HepG2 (cell line): Measurements from ENCODE around the gene C6orf62. TPM values are rescaled to one million over a fixed set of nuclear protein-coding genes. Genes with fewer than 3 reads are reported as not detected.

Source experiments
- CEBPB ChIP-seq: IDR thresholded peaks from 2 replicates; pipeline ENCODE4 v1.6.1; 2011; ENCODE audit warnings: low read depth, low read length, improper control_type of control experiment, borderline replicate concordance
- DNMT1 ChIP-seq: sonication (generic); formaldehyde crosslinking; IDR thresholded peaks from 2 replicates; pipeline ENCODE4 v1.5.1; 2020; ENCODE audit warnings: mild to moderate bottlenecking, missing genetic modification reagents
- GABPA ChIP-seq, 2 experiments: IDR thresholded peaks; 2 replicates each; pipeline ENCODE4 v1.6.1; 2011 to 2016; ENCODE audit warnings: low read depth in 2 of 2, low read length in 1 of 2, missing biosample characterization in 1 of 2, missing genetic modification characterization in 1 of 2
- HOMEZ ChIP-seq: IDR thresholded peaks from 2 replicates; pipeline ENCODE4 v1.6.1; 2016; ENCODE audit warnings: low read depth
- ISL2 ChIP-seq: sonication (generic); formaldehyde crosslinking; IDR thresholded peaks from 2 replicates; pipeline ENCODE4 v1.5.0; 2020; ENCODE audit warnings: missing genetic modification reagents
- PAF1 ChIP-seq: IDR thresholded peaks from 2 replicates; pipeline ENCODE4 v1.6.1; 2016; ENCODE audit warnings: missing genetic modification reagents, missing compliant biosample characterization
- PHF20 ChIP-seq: sonication (generic); formaldehyde crosslinking; IDR thresholded peaks from 2 replicates; pipeline ENCODE4 v1.5.0; 2020; ENCODE audit warnings: mild to moderate bottlenecking, missing genetic modification reagents
- RORA ChIP-seq: sonication (generic); formaldehyde crosslinking; IDR thresholded peaks from 2 replicates; pipeline ENCODE4 v1.5.0; 2020; ENCODE audit warnings: mild to moderate bottlenecking, missing genetic modification reagents, moderate library complexity
- SRF ChIP-seq: IDR thresholded peaks from 2 replicates; pipeline ENCODE4 v1.6.1; 2011; ENCODE audit warnings: mild to moderate bottlenecking, low read depth, low read length, moderate library complexity
- TOPORS ChIP-seq: sonication (generic); formaldehyde crosslinking; IDR thresholded peaks from 2 replicates; pipeline ENCODE4 v1.8.0; 2023; ENCODE audit warnings: mild to moderate bottlenecking, missing genetic modification reagents
- ZBTB33 ChIP-seq: sonication (generic); formaldehyde crosslinking; IDR thresholded peaks from 2 replicates; pipeline ENCODE4 v1.4.0; 2020; ENCODE audit warnings: missing genetic modification reagents
- ZNF282 ChIP-seq: fragments of 450-650 bp; IDR thresholded peaks from 2 replicates; pipeline ENCODE4 v1.6.1; 2018; ENCODE audit not compliant: partially characterized antibody
- ZNF382 ChIP-seq: sonication (generic); formaldehyde crosslinking; IDR thresholded peaks from 2 replicates; pipeline ENCODE4 v1.5.0; 2020; ENCODE audit warnings: missing genetic modification reagents, mild to moderate bottlenecking, borderline replicate concordance
- ZNF724P ChIP-seq: sonication (generic); formaldehyde crosslinking; IDR thresholded peaks from 2 replicates; pipeline ENCODE4 v1.8.0; 2022; ENCODE audit warnings: missing genetic modification reagents, borderline replicate concordance
- ZNF800 ChIP-seq: sonication (generic); formaldehyde crosslinking; IDR thresholded peaks from 2 replicates; pipeline ENCODE4 v1.4.0; 2020; ENCODE audit warnings: missing genetic modification reagents
- ZNF83 ChIP-seq: sonication (generic); formaldehyde crosslinking; IDR thresholded peaks from 2 replicates; pipeline ENCODE4 v1.4.0; 2020; ENCODE audit warnings: missing genetic modification reagents, mild to moderate bottlenecking, borderline replicate concordance
- polyA plus RNA-seq, 8 experiments: library from polyadenylated mRNA; depleted of rRNA in 3 of 8; stranded (reverse) in 7 of 8; unstranded in 1 of 8; fragments of >200 nt; fragmentation: Illumina TruSeq in 4 of 8; extraction: Trizol in 4 of 8; gene quantifications; 2 replicates each; pipeline versions ENCODE4 v1.2.1 to v1.2.3, GENCODE V29; 2011 to 2016; ENCODE audit warnings: low read depth in 4 of 8, missing spikeins in 1 of 8, mixed read lengths in 1 of 8; ENCODE audit not compliant: insufficient read depth in 1 of 8
- total RNA-seq, 5 experiments: library from RNA; depleted of rRNA; stranded (reverse); fragments of >200 nt; fragmentation: Illumina TruSeq; extraction: Trizol; gene quantifications; 2 replicates each; pipeline ENCODE4 v1.2.3, GENCODE V29; 2016; ENCODE audit warnings: low read depth in 1 of 5
- TF ChIP-seq, protein P1 (sequence below): sonication (generic); formaldehyde crosslinking; IDR thresholded peaks from 2 replicates; pipeline ENCODE4 v1.5.0; 2020; ENCODE audit warnings: mild to moderate bottlenecking, missing genetic modification reagents, moderate library complexity
- TF ChIP-seq, protein P2 (sequence below): sonication (generic); formaldehyde crosslinking; IDR thresholded peaks from 2 replicates; pipeline ENCODE4; 2020; ENCODE audit warnings: missing genetic modification reagents, mild to moderate bottlenecking, borderline replicate concordance

The C6orf62 gene
- total and polyA plus RNA-seq, 2 of the 13 experiments (the other 11 are each of a cell fraction or from before 2014, with no cell fraction given) = 54.8 to 90.4 TPM

GRCh38 chr6:24720604-24721460 lies 1.9 kb upstream of the C6orf62 start (continued):
- TF ChIP-seq PAF1 = no peak
- TF ChIP-seq ZNF382 = no peak
- TF ChIP-seq TOPORS (CRISPR knock-in tag) = peak; percentile 34; the same call in 1 of the 2 replicates
- TF ChIP-seq, protein P1, sequence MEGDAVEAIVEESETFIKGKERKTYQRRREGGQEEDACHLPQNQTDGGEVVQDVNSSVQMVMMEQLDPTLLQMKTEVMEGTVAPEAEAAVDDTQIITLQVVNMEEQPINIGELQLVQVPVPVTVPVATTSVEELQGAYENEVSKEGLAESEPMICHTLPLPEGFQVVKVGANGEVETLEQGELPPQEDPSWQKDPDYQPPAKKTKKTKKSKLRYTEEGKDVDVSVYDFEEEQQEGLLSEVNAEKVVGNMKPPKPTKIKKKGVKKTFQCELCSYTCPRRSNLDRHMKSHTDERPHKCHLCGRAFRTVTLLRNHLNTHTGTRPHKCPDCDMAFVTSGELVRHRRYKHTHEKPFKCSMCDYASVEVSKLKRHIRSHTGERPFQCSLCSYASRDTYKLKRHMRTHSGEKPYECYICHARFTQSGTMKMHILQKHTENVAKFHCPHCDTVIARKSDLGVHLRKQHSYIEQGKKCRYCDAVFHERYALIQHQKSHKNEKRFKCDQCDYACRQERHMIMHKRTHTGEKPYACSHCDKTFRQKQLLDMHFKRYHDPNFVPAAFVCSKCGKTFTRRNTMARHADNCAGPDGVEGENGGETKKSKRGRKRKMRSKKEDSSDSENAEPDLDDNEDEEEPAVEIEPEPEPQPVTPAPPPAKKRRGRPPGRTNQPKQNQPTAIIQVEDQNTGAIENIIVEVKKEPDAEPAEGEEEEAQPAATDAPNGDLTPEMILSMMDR = peak; percentile 30
- TF ChIP-seq ZNF282 = no peak
- TF ChIP-seq SRF = peak; percentile 70
- no peak; the same call in 1 of the 2 replicates for TF ChIP-seq ZNF724P (CRISPR knock-in tag)
- TF ChIP-seq, protein P2, sequence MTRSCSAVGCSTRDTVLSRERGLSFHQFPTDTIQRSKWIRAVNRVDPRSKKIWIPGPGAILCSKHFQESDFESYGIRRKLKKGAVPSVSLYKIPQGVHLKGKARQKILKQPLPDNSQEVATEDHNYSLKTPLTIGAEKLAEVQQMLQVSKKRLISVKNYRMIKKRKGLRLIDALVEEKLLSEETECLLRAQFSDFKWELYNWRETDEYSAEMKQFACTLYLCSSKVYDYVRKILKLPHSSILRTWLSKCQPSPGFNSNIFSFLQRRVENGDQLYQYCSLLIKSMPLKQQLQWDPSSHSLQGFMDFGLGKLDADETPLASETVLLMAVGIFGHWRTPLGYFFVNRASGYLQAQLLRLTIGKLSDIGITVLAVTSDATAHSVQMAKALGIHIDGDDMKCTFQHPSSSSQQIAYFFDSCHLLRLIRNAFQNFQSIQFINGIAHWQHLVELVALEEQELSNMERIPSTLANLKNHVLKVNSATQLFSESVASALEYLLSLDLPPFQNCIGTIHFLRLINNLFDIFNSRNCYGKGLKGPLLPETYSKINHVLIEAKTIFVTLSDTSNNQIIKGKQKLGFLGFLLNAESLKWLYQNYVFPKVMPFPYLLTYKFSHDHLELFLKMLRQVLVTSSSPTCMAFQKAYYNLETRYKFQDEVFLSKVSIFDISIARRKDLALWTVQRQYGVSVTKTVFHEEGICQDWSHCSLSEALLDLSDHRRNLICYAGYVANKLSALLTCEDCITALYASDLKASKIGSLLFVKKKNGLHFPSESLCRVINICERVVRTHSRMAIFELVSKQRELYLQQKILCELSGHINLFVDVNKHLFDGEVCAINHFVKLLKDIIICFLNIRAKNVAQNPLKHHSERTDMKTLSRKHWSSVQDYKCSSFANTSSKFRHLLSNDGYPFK = peak; percentile 95
- TF ChIP-seq RORA (CRISPR knock-in tag) = no peak
- peak; percentile 75; the same call in 1 of the 2 replicates for TF ChIP-seq ZNF800 (CRISPR knock-in tag)
- no peak for TF ChIP-seq ZNF83 (CRISPR knock-in tag)
- TF ChIP-seq ZBTB33 (CRISPR knock-in tag) = peak; percentile 3; the same call in 1 of the 2 replicates
- peak; percentile 88 for TF ChIP-seq ISL2 (CRISPR knock-in tag)
- TF ChIP-seq CEBPB = peak; percentile 90
- peak; percentile 44 for TF ChIP-seq HOMEZ (CRISPR knock-in tag)
- TF ChIP-seq PHF20 (CRISPR knock-in tag) = peak; percentile 93
- TF ChIP-seq DNMT1 (CRISPR knock-in tag) = no peak
- TF ChIP-seq GABPA (IDR thresholded peaks at IDR 0.05; ENCODE audit: low read depth, low read length) = peak; percentile 67
- TF ChIP-seq GABPA (CRISPR knock-in tag; IDR thresholded peaks at IDR 0.05; ENCODE audit: low read depth) = peak; percentile 94
